BLaER1 (cell line): ENCODE results near the gene NECAP2.
A peak's percentile ranks its signal among the peaks of the same experiment; 100 is the strongest.

Experiments
- H3K27ac ChIP-seq: shearing (Covaris generic); formaldehyde crosslinking; 2 replicates; pipeline ENCODE4 v1.8.1; 2022
- H3K27me3 ChIP-seq: shearing (Covaris generic); formaldehyde crosslinking; 2 replicates; pipeline ENCODE4 v1.8.1; 2022
- H3K36me3 ChIP-seq: shearing (Covaris generic); formaldehyde crosslinking; 2 replicates; pipeline ENCODE4 v1.8.1; 2022
- H3K4me1 ChIP-seq: shearing (Covaris generic); formaldehyde crosslinking; 2 replicates; pipeline ENCODE4 v1.8.1; 2022
- H3K4me2 ChIP-seq: shearing (Covaris generic); formaldehyde crosslinking; 2 replicates; pipeline ENCODE4 v1.8.1; 2022
- H3K4me3 ChIP-seq: shearing (Covaris generic); formaldehyde crosslinking; 2 replicates; pipeline ENCODE4 v1.8.1; 2022
- H3K9ac ChIP-seq: shearing (Covaris generic); formaldehyde crosslinking; 2 replicates; pipeline ENCODE4 v1.8.1; 2022
- H3K9me3 ChIP-seq: shearing (Covaris generic); formaldehyde crosslinking; 2 replicates; pipeline ENCODE4 v1.8.1; 2022
- H4K20me1 ChIP-seq: shearing (Covaris generic); formaldehyde crosslinking; 2 replicates; pipeline ENCODE4 v1.8.1; 2022
- Cebpa-rat ChIP-seq: shearing (Covaris generic); IDR thresholded peaks from 2 replicates; pipeline ENCODE4 v1.8.1; 2022

Gene NECAP2

DNA sequence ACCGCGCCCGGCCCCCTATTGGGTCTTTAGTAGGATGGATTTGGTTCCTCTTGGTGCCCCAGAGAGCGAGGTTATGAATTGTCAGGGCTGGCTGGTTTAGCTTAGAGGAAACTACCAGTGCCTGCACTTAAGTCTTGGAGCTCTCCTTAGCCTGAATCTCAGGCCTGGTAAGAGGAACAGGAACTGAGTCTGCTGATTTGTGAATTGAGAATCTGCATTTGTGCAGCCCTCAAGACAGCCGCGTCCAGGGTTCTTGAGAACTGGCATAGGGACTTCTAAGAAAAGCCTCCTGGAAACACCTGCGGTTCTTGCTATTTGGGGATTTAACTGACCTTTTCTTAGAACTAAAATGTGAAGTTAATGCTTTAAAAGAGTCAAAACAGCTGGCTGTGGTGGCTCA, 1.7 kb downstream of the NECAP2 start:
- H3K9me3 ChIP-seq = no peaks in the 10 kb centered on the region
- H3K9ac ChIP-seq = peak overlapping the region; percentile 69; the same call in 1 of the 2 replicates
- H3K4me3 ChIP-seq = no peak overlapping the region
- peak overlapping the region; percentile 92 for H3K4me2 ChIP-seq
- TF ChIP-seq Cebpa-rat = no peak
- peaks cover 52% of the 10 kb centered on the region for H3K36me3 ChIP-seq
- H3K27me3 ChIP-seq = no peaks in the 10 kb centered on the region
- H3K4me1 ChIP-seq = peaks cover 34% of the 10 kb centered on the region
- peak overlapping the region; percentile 43 for H3K27ac ChIP-seq
- peaks cover 62% of the 10 kb centered on the region for H4K20me1 ChIP-seq

DNA sequence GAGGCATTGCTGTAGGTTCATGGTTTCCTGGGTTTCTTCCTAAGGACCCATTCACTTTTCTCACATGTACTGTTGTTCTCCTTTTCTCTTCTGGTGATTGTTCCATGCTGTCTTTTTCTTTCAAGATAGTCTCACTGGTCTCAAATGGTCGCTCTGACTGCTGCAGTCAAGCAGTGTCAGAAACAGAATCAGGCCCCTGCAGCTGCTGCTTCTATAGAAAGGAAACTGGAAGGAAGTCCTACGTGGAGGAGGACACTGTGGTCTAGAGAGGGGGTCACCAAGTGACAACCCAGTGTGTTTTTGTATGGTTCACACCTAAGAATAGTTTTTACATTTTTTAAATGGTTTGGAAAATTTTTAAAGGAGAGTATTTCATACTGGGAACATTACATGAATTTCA, 2.4 kb downstream of the NECAP2 start:
- Histone ChIP-seq H3K27ac (peak overlapping the region; percentile 43), H3K4me1 (peaks cover 34% of the 10 kb centered on the region), H3K27me3 (no peaks in the 10 kb centered on the region), H4K20me1 (peaks cover 67% of the 10 kb centered on the region), H3K4me2 (peak overlapping the region; percentile 92), H3K9ac (peak overlapping the region; percentile 69; the same call in 1 of the 2 replicates), H3K4me3 (no peak overlapping the region), H3K36me3 (peaks cover 58% of the 10 kb centered on the region), H3K9me3 (no peaks in the 10 kb centered on the region)
- no peak for TF ChIP-seq Cebpa-rat

DNA sequence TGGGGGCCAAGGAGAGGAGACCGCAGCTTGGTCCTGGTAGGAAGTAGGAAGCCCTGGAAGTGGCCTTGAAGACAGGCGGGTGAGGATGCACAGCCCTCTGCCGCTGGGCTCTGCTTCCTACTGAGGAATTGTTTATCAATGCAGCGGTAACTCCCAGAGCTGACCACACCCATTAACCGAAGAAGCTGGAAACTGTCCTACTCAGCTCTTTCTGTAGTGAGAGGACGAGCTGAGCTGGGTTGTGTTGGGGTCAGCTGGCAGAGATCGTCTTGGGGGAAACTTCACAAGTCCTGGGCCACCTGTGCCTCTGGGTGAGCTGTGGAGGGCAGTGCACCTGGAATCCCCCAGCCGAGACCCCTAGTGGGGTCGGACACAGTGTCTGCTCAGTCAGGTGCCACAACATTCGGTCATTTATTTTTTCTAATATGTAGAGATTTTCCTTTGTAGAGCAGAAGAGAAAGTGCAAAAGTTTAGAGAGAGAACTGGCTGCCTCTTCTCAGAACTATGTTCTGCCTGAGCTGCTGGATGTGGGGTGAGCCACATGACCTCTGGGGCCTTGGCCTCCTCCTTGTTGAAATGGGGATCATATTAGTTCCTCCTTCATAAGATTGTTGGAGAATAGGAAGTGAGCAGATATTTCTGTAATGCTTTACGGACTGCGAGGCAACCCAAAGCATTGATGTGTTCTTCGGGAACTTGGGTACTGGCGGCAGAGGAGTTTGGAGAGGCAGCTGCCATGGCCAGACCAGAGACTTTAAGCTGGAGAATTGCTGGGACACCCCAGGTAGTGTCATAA, 3.6 kb downstream of the NECAP2 start:
- H3K9ac ChIP-seq = no peak overlapping the region; the same call in 1 of the 2 replicates
- no peaks in the 10 kb centered on the region for H3K27me3 ChIP-seq
- no peak overlapping the region; the same call in 1 of the 2 replicates for H3K4me2 ChIP-seq
- H3K4me3 ChIP-seq = no peak overlapping the region
- no peak for TF ChIP-seq Cebpa-rat
- H4K20me1 ChIP-seq = peaks cover 78% of the 10 kb centered on the region
- peaks cover 71% of the 10 kb centered on the region for H3K36me3 ChIP-seq
- no peaks in the 10 kb centered on the region for H3K9me3 ChIP-seq
- peaks cover 34% of the 10 kb centered on the region for H3K4me1 ChIP-seq
- H3K27ac ChIP-seq = no peak overlapping the region

DNA sequence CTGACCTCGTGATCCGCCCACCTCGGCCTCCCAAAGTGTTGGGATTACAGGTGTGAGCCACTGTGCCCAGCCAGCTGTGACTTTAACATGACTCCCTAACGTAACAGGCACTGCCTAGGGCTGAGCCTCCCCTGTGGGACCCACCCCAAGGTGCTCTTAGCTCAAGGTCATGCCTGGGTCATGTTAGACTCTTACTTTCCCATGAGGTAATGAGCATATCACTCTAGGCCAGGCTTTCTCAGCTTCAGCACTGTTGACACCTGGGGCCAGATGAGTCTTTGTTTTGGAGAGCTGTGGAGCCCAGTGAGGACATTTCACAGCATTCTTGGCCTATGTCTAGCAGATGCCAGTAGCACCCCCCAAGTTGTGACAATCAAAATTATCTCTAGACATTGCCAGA, 4.5 kb downstream of the NECAP2 start:
- H3K4me2 ChIP-seq = no peak overlapping the region
- no peak overlapping the region for H3K27ac ChIP-seq
- no peak for TF ChIP-seq Cebpa-rat
- peaks cover 80% of the 10 kb centered on the region for H3K36me3 ChIP-seq
- H3K27me3 ChIP-seq = no peaks in the 10 kb centered on the region
- H3K9me3 ChIP-seq = no peaks in the 10 kb centered on the region
- no peak overlapping the region for H3K9ac ChIP-seq
- H3K4me3 ChIP-seq = no peak overlapping the region
- H3K4me1 ChIP-seq = peaks cover 31% of the 10 kb centered on the region
- peaks cover 87% of the 10 kb centered on the region for H4K20me1 ChIP-seq

DNA sequence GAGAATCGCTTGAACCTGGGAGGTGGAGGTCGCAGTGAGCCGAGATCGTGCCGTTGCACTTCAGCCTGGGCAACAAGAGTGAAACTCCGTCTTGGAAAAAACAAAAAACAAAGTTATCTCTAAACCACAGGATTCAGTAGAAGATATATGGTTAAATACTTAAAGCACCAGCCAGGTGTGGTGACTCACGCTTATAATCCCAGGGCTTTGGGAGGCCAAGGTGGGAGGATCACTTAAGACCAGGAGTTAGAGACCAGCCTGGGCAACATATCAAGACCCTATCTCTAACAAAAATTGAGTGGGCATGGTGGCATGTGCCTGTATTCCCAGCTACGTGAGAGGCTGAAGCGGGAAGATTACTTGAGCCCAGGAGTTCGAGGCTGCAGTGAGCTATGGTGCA, 5.6 kb downstream of the NECAP2 start:
- peaks cover 28% of the 10 kb centered on the region for H3K4me1 ChIP-seq

DNA sequence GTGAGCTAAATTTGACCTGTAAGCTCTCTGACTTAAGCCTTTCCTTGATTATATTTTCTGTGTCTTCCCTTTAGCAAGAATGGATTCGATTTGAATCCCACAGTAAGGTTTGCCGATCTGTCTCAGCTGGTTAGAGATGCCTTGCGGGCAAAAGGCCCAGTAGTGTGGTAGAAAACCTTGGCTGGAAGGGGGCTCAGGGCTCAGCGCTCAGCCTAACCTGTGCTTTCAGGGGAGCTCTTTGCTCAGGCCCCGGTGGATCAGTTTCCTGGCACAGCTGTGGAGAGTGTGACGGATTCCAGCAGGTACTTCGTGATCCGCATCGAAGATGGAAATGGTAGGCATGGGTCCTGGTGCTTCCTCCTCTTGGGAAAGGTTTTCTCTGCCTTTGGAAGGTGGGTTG, 7.1 kb downstream of the NECAP2 start:
- Histone ChIP-seq H3K4me2 (no peak overlapping the region), H3K4me1 (peaks cover 14% of the 10 kb centered on the region), H3K27me3 (no peaks in the 10 kb centered on the region), H3K4me3 (no peak overlapping the region), H3K9ac (no peak overlapping the region), H4K20me1 (peaks cover 91% of the 10 kb centered on the region), H3K36me3 (peaks cover 100% of the 10 kb centered on the region), H3K9me3 (no peaks in the 10 kb centered on the region), H3K27ac (no peak overlapping the region)
- no peak for TF ChIP-seq Cebpa-rat

More for the DNA sequence above, 5.6 kb downstream of the NECAP2 start:
- Histone ChIP-seq H3K4me2 (no peak overlapping the region), H3K9me3 (no peaks in the 10 kb centered on the region), H3K27me3 (no peaks in the 10 kb centered on the region), H3K36me3 (peaks cover 90% of the 10 kb centered on the region), H3K27ac (no peak overlapping the region), H3K4me3 (no peak overlapping the region), H3K9ac (no peak overlapping the region), H4K20me1 (peaks cover 94% of the 10 kb centered on the region)
- TF ChIP-seq Cebpa-rat = no peak

DNA sequence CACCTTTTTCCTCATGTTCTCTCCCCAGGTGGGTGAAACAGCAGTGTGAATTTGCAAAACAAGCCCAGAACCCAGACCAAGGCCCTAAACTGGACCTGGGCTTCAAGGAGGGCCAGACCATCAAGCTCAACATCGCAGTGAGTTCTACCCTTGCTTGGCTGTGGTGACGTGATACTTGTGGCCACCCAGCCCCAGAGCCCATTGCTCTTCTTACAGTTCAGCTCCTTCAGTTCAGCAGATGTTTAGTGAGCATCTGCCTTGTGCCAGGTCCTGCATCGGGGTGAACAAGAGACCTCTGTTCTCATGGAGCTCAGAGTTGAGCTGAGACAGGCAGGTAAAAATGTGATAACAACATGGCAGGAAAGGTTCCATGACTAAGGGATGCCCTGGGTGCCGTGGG, 8.5 kb downstream of the NECAP2 start:
- peaks cover 100% of the 10 kb centered on the region for H3K36me3 ChIP-seq

DNA sequence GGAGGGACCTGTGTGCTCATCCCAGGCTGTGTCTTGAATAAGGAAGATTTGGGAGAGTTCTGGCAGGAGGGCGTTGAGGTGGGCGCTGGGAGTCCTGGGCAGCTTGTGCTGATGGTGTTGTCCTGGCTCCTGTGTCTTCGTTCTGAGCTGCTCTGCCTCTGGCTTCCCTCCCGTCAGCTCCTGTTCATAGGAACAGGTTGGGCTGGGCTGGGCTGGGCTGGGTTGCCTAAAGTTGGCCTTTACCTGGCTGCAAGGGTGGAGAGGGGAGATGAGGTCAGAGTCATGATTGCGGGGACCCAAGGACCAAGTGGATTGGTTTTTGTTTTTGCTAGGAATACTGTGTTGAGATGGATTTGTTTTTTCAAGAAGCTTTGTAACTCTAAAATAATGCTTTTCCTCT, 9.1 kb downstream of the NECAP2 start:
- Histone ChIP-seq H3K4me3 (no peak overlapping the region), H3K9me3 (no peaks in the 10 kb centered on the region), H3K4me2 (no peak overlapping the region), H3K27me3 (no peaks in the 10 kb centered on the region), H3K36me3 (peaks cover 100% of the 10 kb centered on the region), H3K27ac (no peak overlapping the region), H4K20me1 (peaks cover 71% of the 10 kb centered on the region), H3K4me1 (0 out of 2 replicates have a peak, but pooled peaks cover 4% of the 10 kb centered on the region), H3K9ac (no peak overlapping the region)
- no peak for TF ChIP-seq Cebpa-rat

More for the DNA sequence above, 8.5 kb downstream of the NECAP2 start:
- no peak overlapping the region for H3K4me3 ChIP-seq
- H3K9me3 ChIP-seq = no peaks in the 10 kb centered on the region
- H3K4me1 ChIP-seq = 0 out of 2 replicates have a peak, but pooled peaks cover 4% of the 10 kb centered on the region
- no peak overlapping the region for H3K9ac ChIP-seq
- no peaks in the 10 kb centered on the region for H3K27me3 ChIP-seq
- peaks cover 76% of the 10 kb centered on the region for H4K20me1 ChIP-seq
- no peak for TF ChIP-seq Cebpa-rat
- H3K4me2 ChIP-seq = no peak overlapping the region
- H3K27ac ChIP-seq = no peak overlapping the region

DNA sequence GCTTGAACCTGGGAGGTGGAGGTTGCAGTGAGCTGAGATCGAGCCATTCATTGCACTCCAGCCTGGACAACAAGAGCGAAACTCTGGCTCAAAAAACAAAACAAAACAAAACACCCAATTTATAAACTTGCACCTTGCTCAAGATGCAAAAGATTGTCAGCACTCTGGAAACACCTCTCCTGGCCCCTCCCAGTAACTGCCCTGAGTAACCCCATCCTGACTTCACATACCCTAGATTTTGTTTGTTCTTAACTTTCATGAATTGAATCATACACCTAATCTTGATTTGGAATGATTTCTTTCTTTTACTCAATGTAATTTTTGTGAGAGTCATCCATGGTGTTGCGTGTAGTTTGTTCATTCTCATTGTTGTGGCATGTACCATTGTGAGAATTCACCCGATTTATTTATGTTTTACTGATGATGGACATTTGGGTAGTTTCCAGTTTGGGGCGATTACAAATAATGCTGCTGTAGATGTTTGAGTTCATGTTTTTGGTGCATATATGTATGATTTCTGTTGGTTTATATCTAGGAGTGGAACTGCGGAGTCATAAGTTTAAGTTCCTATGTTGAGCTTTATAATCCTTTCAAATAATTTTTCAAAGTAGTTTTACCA, 10.4 kb downstream of the NECAP2 start:
- Histone ChIP-seq H3K27me3 (no peaks in the 10 kb centered on the region), H3K36me3 (peaks cover 100% of the 10 kb centered on the region), H3K27ac (no peak overlapping the region), H3K4me2 (no peak overlapping the region), H3K4me1 (0 out of 2 replicates have a peak, but pooled peaks cover 4% of the 10 kb centered on the region), H3K9ac (no peak overlapping the region), H4K20me1 (peaks cover 69% of the 10 kb centered on the region), H3K9me3 (no peaks in the 10 kb centered on the region), H3K4me3 (no peak overlapping the region)
- TF ChIP-seq Cebpa-rat = no peak
